Stomach smooth muscle (tissue), 2 donors: ENCODE data around the gene TEAD1.

ENCODE experiments used
- H3K27ac ChIP-seq: one replicate; pipeline ENCODE4 v1.7.0; 2013; ENCODE audit warnings: mild to moderate bottlenecking, low read length, inconsistent platforms
- H3K27me3 ChIP-seq, 2 donors: one replicate each; pipeline ENCODE4 v1.7.0; 2013; ENCODE audit warnings: low read length in 2 of 2; ENCODE audit not compliant: insufficient read depth in 2 of 2, control insufficient read depth in 1 of 2
- H3K36me3 ChIP-seq, 2 donors: one replicate each; pipeline ENCODE4 v1.7.0; 2013; ENCODE audit warnings: low read length in 2 of 2; ENCODE audit not compliant: control insufficient read depth in 2 of 2, insufficient read depth in 2 of 2
- H3K4me1 ChIP-seq: one replicate; pipeline ENCODE4 v1.7.0; 2013; ENCODE audit warnings: low read length; ENCODE audit not compliant: control insufficient read depth, insufficient read depth
- H3K4me3 ChIP-seq, 2 donors: one replicate each; pipeline ENCODE4 v1.7.0; 2013; ENCODE audit warnings: low read length in 2 of 2
- H3K9ac ChIP-seq, 2 donors: one replicate each; pipeline ENCODE4 v1.7.0; 2013; ENCODE audit warnings: low read length in 2 of 2, mild to moderate bottlenecking in 1 of 2
- H3K9me3 ChIP-seq, 2 donors: one replicate each; pipeline ENCODE4 v1.7.0; 2013; ENCODE audit warnings: low read length in 2 of 2; ENCODE audit not compliant: control insufficient read depth in 2 of 2
- donor health status: healthy.
- donor health status: Pancreatic carcinoma.

The TEAD1 gene

GRCh38 chr11:12724301-12725054, 50.3 kb downstream of the TEAD1 start:
- Histone ChIP-seq H3K9me3 (no peaks in the 10 kb centered on the region), H3K4me3 (peak overlapping the region in 1 of 2 donors; percentile 44), H3K36me3 (no peaks in the 10 kb centered on the region), H3K9ac (peak overlapping the region in 1 of 2 donors; percentile 13), H3K4me1 (peaks cover 46% of the 10 kb centered on the region), H3K27ac (peak overlapping the region; percentile 67), H3K27me3 (no peaks in the 10 kb centered on the region)

- peaks cover 48% of the 10 kb centered on the region for H3K4me1 ChIP-seq
- no peak overlapping the region for H3K4me3 ChIP-seq
- no peaks in the 10 kb centered on the region for H3K27me3 ChIP-seq
- H3K27ac ChIP-seq: peak overlapping the region; percentile 67
- H3K9ac ChIP-seq: no peak overlapping the region
- H3K36me3 ChIP-seq: no peaks in the 10 kb centered on the region
- H3K9me3 ChIP-seq: no peaks in the 10 kb centered on the region
Measured at GRCh38 chr11:12725055-12725862, 51.0 kb downstream of the TEAD1 start.

- no peak overlapping the region for H3K9ac ChIP-seq
- no peak overlapping the region for H3K4me3 ChIP-seq
- H3K4me1 ChIP-seq: peaks cover 42% of the 10 kb centered on the region
- H3K27me3 ChIP-seq: no peaks in the 10 kb centered on the region
- no peaks in the 10 kb centered on the region for H3K36me3 ChIP-seq
- H3K9me3 ChIP-seq: no peaks in the 10 kb centered on the region
- H3K27ac ChIP-seq: no peak overlapping the region
Measured at GRCh38 chr11:12725863-12726682, 51.9 kb downstream of the TEAD1 start.

GRCh38 chr11:12727563-12728211, 53.5 kb downstream of the TEAD1 start:
- Histone ChIP-seq H3K27ac (no peak overlapping the region), H3K36me3 (no peaks in the 10 kb centered on the region), H3K9me3 (no peaks in the 10 kb centered on the region), H3K27me3 (no peaks in the 10 kb centered on the region), H3K4me1 (peaks cover 37% of the 10 kb centered on the region), H3K9ac (no peak overlapping the region), H3K4me3 (no peak overlapping the region)

GRCh38 chr11:12728417-12728816, 54.2 kb downstream of the TEAD1 start:
- Histone ChIP-seq H3K27ac (no peak overlapping the region), H3K4me3 (no peak overlapping the region), H3K36me3 (no peaks in the 10 kb centered on the region), H3K27me3 (no peaks in the 10 kb centered on the region), H3K9me3 (no peaks in the 10 kb centered on the region), H3K4me1 (peaks cover 37% of the 10 kb centered on the region), H3K9ac (peak overlapping the region in 1 of 2 donors; percentile 36)

- H3K36me3 ChIP-seq: no peaks in the 10 kb centered on the region
- no peak overlapping the region for H3K9ac ChIP-seq
- H3K27ac ChIP-seq: no peak overlapping the region
- H3K4me3 ChIP-seq: no peak overlapping the region
- no peaks in the 10 kb centered on the region for H3K27me3 ChIP-seq
- peaks cover 24% of the 10 kb centered on the region for H3K4me1 ChIP-seq
- H3K9me3 ChIP-seq: no peaks in the 10 kb centered on the region
Measured at GRCh38 chr11:12729941-12730340, 55.7 kb downstream of the TEAD1 start.

- no peak overlapping the region for H3K9ac ChIP-seq
- peaks cover 20% of the 10 kb centered on the region for H3K4me1 ChIP-seq
- no peaks in the 10 kb centered on the region for H3K9me3 ChIP-seq
- H3K27me3 ChIP-seq: no peaks in the 10 kb centered on the region
- no peaks in the 10 kb centered on the region for H3K36me3 ChIP-seq
- H3K27ac ChIP-seq: no peak overlapping the region
- no peak overlapping the region for H3K4me3 ChIP-seq
Measured at GRCh38 chr11:12731841-12732336, 57.7 kb downstream of the TEAD1 start.

GRCh38 chr11:12733091-12733490, 58.9 kb downstream of the TEAD1 start:
- no peaks in the 10 kb centered on the region for H3K9me3 ChIP-seq
- no peaks in the 10 kb centered on the region for H3K36me3 ChIP-seq
- H3K27me3 ChIP-seq: no peaks in the 10 kb centered on the region
- no peak overlapping the region for H3K27ac ChIP-seq
- no peak overlapping the region for H3K4me3 ChIP-seq
- H3K9ac ChIP-seq: no peak overlapping the region
- peaks cover 17% of the 10 kb centered on the region for H3K4me1 ChIP-seq

GRCh38 chr11:12734625-12735024, 60.4 kb downstream of the TEAD1 start:
- Histone ChIP-seq H3K9ac (no peak overlapping the region), H3K27ac (no peak overlapping the region), H3K36me3 (no peaks in the 10 kb centered on the region), H3K27me3 (no peaks in the 10 kb centered on the region), H3K9me3 (no peaks in the 10 kb centered on the region), H3K4me3 (no peak overlapping the region), H3K4me1 (peaks cover 1% of the 10 kb centered on the region)

- H3K4me3 ChIP-seq: no peak overlapping the region
- no peak overlapping the region for H3K9ac ChIP-seq
- no peak overlapping the region for H3K27ac ChIP-seq
- H3K27me3 ChIP-seq: no peaks in the 10 kb centered on the region
- H3K9me3 ChIP-seq: no peaks in the 10 kb centered on the region
- no peaks in the 10 kb centered on the region for H3K36me3 ChIP-seq
- no peaks in the 10 kb centered on the region for H3K4me1 ChIP-seq
Measured at GRCh38 chr11:12735262-12735661, 61.0 kb downstream of the TEAD1 start.
